Gastroesophageal sphincter (tissue), 4 donors: ENCODE measurements around the gene SRRM4. TPM values are rescaled to one million over a fixed set of nuclear protein-coding genes. Genes with fewer than 3 reads are reported as not detected.
A peak's percentile ranks its signal among the peaks of the same experiment; 100 is the strongest.

Source experiments
- ATAC-seq: fragments of 150-250 bp; one replicate; pipeline ENCODE4 v1.9.1; 2016; ENCODE audit warnings: mild to moderate bottlenecking, moderate library complexity
- H3K27ac ChIP-seq, 4 donors: fragments of 200-600 bp; sonication (generic) in 3 of 4; 1 replicate in 3 of 4; 2 replicates in 1 of 4; pipeline ENCODE4 v1.5.1; 2016 to 2019
- H3K27me3 ChIP-seq: fragments of 200-600 bp; sonication (generic); one replicate; pipeline ENCODE4 v1.5.1; 2019
- H3K36me3 ChIP-seq, 2 donors: fragments of 200-600 bp; sonication (generic); one replicate each; pipeline ENCODE4 v1.5.1; 2019; ENCODE audit warnings: control low read depth in 1 of 2
- H3K4me1 ChIP-seq, 3 donors: fragments of 200-600 bp; sonication (generic); 1 replicate in 2 of 3; 2 replicates in 1 of 3; pipeline ENCODE4 v1.5.1; 2016 to 2019; ENCODE audit warnings: control low read depth in 2 of 3
- H3K4me3 ChIP-seq, 2 donors: fragments of 200-600 bp; sonication (generic); one replicate each; pipeline ENCODE4 v1.5.1; 2019; ENCODE audit warnings: mild to moderate bottlenecking in 1 of 2, moderate library complexity in 1 of 2
- H3K9me3 ChIP-seq, 3 donors: fragments of 200-600 bp; sonication (generic); one replicate each; pipeline ENCODE4 v1.5.1; 2017 to 2019; ENCODE audit warnings: control low read depth in 2 of 3
- EP300 ChIP-seq: sonication (generic); formaldehyde crosslinking; IDR thresholded peaks from one replicate; pipeline ENCODE4 v1.6.1; 2017; ENCODE audit warnings: antibody characterized with exemption, mild to moderate bottlenecking
- POLR2A ChIP-seq, 2 donors: fragments of 450-650 bp; IDR thresholded peaks; one replicate each; pipeline ENCODE4 v1.6.1; 2017; ENCODE audit warnings: antibody characterized with exemption in 2 of 2, mild to moderate bottlenecking in 2 of 2, moderate library complexity in 1 of 2
- POLR2AphosphoS5 ChIP-seq: sonication (generic); formaldehyde crosslinking; IDR thresholded peaks from one replicate; pipeline ENCODE4 v1.6.1; 2017; ENCODE audit warnings: antibody characterized with exemption
- WGBS, 2 donors: methylation state at CpG; one replicate each; pipeline ENCODE4 v1.1.5; 2018; ENCODE audit warnings: low coverage in 1 of 2; 5-methylcytosine and 5-hydroxymethylcytosine counted together
- total RNA-seq, 4 donors: library from RNA; depleted of rRNA; stranded (reverse); fragments of >200 nt; gene quantifications; one replicate each; pipeline ENCODE4 v1.1.0, GENCODE V29; 2016
- TF ChIP-seq, protein P1 (sequence below), 4 experiments: fragments of 200-600 bp in 2 of 4; fragments of 450-650 bp in 2 of 4; sonication (generic) in 1 of 4; IDR thresholded peaks; one replicate each; pipeline ENCODE4 v1.5.1; 2017 to 2019; ENCODE audit warnings: antibody characterized with exemption in 4 of 4, mild to moderate bottlenecking in 2 of 4, moderate library complexity in 2 of 4

The SRRM4 gene
- total RNA-seq, 4 donors from 2014 or later, result 0.04 TPM; not detected in 3

DNA sequence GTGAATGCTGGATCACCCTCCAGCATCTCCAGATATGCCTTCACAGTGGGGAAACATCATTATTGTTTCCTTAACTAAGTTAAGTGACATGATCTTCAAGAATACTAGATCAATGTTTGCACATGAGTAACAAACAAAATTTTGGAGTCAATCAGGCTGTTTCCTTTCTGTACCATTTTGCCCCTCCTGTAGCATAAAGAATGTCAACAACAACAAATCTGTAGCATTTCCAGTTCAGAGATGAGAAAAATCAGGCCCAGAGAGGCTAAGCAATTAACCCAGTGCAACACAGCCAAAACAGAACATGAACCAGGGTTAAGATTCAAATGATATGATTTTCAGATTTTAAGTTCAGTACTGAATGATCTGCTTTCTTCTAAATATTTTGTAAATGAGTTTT is 31.7 kb downstream of the SRRM4 start:
- TF ChIP-seq POLR2A (IDR thresholded peaks at IDR 0.05) (no peak), EP300 (no peak), POLR2AphosphoS5 (no peak)
- TF ChIP-seq, protein P1, sequence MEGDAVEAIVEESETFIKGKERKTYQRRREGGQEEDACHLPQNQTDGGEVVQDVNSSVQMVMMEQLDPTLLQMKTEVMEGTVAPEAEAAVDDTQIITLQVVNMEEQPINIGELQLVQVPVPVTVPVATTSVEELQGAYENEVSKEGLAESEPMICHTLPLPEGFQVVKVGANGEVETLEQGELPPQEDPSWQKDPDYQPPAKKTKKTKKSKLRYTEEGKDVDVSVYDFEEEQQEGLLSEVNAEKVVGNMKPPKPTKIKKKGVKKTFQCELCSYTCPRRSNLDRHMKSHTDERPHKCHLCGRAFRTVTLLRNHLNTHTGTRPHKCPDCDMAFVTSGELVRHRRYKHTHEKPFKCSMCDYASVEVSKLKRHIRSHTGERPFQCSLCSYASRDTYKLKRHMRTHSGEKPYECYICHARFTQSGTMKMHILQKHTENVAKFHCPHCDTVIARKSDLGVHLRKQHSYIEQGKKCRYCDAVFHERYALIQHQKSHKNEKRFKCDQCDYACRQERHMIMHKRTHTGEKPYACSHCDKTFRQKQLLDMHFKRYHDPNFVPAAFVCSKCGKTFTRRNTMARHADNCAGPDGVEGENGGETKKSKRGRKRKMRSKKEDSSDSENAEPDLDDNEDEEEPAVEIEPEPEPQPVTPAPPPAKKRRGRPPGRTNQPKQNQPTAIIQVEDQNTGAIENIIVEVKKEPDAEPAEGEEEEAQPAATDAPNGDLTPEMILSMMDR (IDR thresholded peaks at IDR 0.05), result no peak
- Histone ChIP-seq H3K9me3 (peaks cover 0 to 22% (median 0%) of the 10 kb centered on the region in 3 donors), H3K27me3 (peaks cover 92% of the 10 kb centered on the region), H3K4me1 (no peaks in the 10 kb centered on the region), H3K27ac (no peak overlapping the region), H3K4me3 (no peak overlapping the region), H3K36me3 (no peaks in the 10 kb centered on the region)
- ATAC-seq, result no peak

DNA sequence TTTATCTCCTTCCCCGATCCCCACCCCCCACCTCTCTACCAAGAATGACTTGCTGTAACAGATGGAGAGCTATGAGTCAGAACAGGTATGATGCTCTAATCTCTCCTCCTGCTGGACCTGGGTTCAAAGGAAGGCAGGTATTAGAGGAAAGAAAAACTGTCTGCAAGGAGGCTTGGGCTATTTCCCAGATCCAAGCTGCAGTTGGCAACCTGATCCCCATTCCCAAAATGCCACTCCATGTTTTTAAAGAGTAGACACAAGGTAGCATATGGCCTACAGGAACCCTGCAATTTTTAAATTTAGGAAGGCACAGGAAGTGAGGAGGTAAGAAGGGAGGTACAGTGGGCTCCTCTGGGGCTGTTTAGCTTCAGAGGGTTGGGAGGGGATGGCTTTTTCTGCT is 33.0 kb downstream of the SRRM4 start:
- Histone ChIP-seq H3K36me3 (no peaks in the 10 kb centered on the region), H3K4me3 (no peak overlapping the region), H3K27me3 (peaks cover 92% of the 10 kb centered on the region), H3K4me1 (no peaks in the 10 kb centered on the region), H3K27ac (no peak overlapping the region), H3K9me3 (peaks cover 0 to 22% (median 0%) of the 10 kb centered on the region in 3 donors)
- TF ChIP-seq POLR2A (IDR thresholded peaks at IDR 0.05) (no peak), POLR2AphosphoS5 (no peak), EP300 (no peak)
- TF ChIP-seq, protein P1 (IDR thresholded peaks at IDR 0.05), result no peak
- ATAC-seq, result no peak
- 88 to 100% methylated on average over 1 of the region's 1 CpG for WGBS, 2 donors

DNA sequence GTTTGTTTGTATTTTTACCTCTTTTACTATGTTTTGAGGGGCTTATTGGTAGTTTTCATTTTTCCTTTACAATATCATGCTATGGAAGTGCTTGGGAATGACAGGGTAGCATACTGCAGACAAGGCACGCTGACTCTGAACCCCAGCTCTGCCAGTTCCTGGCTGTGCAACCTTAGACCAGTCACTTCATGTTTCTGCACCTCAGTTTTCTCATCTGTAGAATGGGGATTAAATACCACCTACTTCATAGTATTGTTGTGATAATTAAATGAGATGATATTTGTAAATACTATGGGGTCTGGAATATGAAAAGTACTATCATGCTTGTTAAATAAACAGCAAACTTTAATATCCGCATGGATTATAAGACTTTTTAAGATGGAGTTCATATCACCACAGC is 35.4 kb downstream of the SRRM4 start:
- Histone ChIP-seq H3K27ac (no peak overlapping the region), H3K36me3 (no peaks in the 10 kb centered on the region), H3K4me3 (no peak overlapping the region), H3K27me3 (peaks cover 91% of the 10 kb centered on the region), H3K9me3 (peaks cover 0 to 9% (median 0%) of the 10 kb centered on the region in 3 donors), H3K4me1 (no peaks in the 10 kb centered on the region)
- no peak for TF ChIP-seq EP300
- TF ChIP-seq, protein P1 (IDR thresholded peaks at IDR 0.05), result no peak
- TF ChIP-seq POLR2AphosphoS5, result no peak
- no peak for TF ChIP-seq POLR2A (IDR thresholded peaks at IDR 0.05)
- WGBS, 2 donors, result 46 to 100% methylated on average over 1 to 2 of the region's 2 CpGs
- no peak for ATAC-seq

DNA sequence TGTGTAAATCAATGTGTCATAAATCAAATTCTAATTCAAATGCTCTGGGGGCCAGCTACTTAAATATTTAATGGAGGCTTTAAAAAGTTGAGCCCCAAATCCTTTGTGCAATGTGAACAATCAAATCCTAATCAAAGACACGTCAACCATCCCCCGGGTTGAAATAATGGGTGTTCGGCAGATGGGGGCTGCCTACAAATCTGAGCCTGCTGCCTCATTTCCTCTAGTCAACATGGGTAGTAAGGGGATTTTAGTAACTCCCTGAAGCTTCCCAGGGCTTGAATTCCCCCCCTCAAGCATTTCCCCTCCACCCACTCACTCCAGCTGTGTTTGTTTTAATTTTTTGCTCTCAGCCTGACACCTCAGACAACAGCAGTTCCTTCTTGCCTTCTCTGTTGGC is 37.8 kb downstream of the SRRM4 start:
- Histone ChIP-seq H3K4me3 (no peak overlapping the region), H3K27ac (no peak overlapping the region), H3K36me3 (no peaks in the 10 kb centered on the region), H3K4me1 (no peaks in the 10 kb centered on the region), H3K9me3 (peaks cover 0 to 20% (median 0%) of the 10 kb centered on the region in 3 donors), H3K27me3 (peaks cover 83% of the 10 kb centered on the region)
- TF ChIP-seq POLR2A (IDR thresholded peaks at IDR 0.05) (no peak), EP300 (no peak), POLR2AphosphoS5 (no peak)
- TF ChIP-seq, protein P1 (IDR thresholded peaks at IDR 0.05), result no peak
- 7 to 31% methylated on average over 3 of the region's 3 CpGs for WGBS, 2 donors
- no peak for ATAC-seq

DNA sequence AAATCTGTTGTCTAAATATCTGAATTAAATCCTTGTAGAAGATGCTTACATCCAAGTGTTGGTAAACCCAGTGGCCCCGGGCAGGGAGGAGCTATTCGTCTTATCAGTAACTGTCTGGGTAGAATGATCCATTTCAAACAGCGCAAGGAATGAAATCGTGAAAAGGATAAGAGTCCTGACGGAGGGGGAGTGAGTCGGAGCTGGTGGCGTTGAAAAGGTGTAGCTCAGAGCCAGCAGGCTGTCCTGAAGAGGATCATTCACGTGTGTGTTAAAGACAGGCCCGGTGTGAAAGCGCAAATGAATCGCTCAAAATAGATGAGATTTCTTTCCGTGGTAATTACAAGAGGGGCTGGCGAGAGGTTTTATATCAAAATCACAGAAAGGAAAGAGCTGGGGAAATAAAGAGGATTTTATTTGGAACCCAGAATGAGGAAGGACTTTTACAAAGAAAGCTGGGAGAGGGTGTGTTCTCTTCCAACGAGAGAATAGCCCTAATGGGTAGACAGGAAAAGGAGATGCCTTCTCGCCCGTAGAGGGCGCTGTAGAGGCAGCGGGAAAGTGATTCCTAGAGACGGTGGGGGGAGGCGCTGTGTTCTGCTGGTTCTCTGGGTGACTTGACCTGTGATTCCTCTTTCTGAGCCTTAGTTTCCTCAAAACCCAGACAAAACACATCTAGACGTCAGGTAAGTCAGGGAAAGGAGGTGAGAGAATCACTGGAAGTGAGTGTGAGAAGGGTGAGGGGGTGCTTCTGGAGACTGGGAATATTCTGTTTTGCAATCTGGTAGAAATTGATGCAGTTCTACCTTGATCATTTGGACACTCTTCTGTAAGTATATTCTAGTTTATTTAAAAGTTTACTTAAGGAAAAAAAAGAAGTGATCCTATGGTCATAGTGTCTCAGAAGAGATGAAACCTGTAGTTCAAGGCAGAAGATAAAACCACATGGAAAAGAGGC is 39.3 kb downstream of the SRRM4 start:
- WGBS, 2 donors, result 8 to 14% methylated on average over 15 to 18 of the region's 21 CpGs
- TF ChIP-seq, protein P1 (IDR thresholded peaks at IDR 0.05), result peak in 1 of 4 experiments; percentile 37
- TF ChIP-seq POLR2AphosphoS5, result no peak
- Histone ChIP-seq H3K4me3 (no peak overlapping the region), H3K9me3 (peaks cover 0 to 20% (median 0%) of the 10 kb centered on the region in 3 donors), H3K27ac (no peak overlapping the region), H3K27me3 (peaks cover 78% of the 10 kb centered on the region), H3K36me3 (no peaks in the 10 kb centered on the region), H3K4me1 (no peaks in the 10 kb centered on the region)
- ATAC-seq, result no peak
